Renal pelvis (tissue), 4 donors: Measurements from ENCODE around the gene MAST4. TPM values are rescaled to one million over a fixed set of nuclear protein-coding genes. Genes with fewer than 3 reads are reported as not detected.
"Not testable (repeated sequence)": the region's sequence is repeated elsewhere in the genome, so short reads cannot be mapped to it uniquely, and the experiment has no call there.

Experiments
- DNase-seq: peaks from one replicate; pipeline ENCODE4 v3.0.0-alpha.2; 2013
- polyA plus RNA-seq, 3 donors: library from polyadenylated mRNA; unstranded; fragments of 120-200 nt; gene quantifications; one replicate each; pipeline ENCODE4 v1.2.1, GENCODE V29; 2013; ENCODE audit not compliant: insufficient read length in 3 of 3

The MAST4 gene
- polyA plus RNA-seq, 3 donors, result 14.8 to 20.3 (median 19.0) TPM

- DNase-seq, result no peak
Measured at GRCh38 chr5:66742083-66742895, 146.1 kb downstream of the MAST4 start.

- DNase-seq, result no peak
Measured at GRCh38 chr5:66742896-66743247, 146.7 kb downstream of the MAST4 start.

- no peak for DNase-seq
Measured at GRCh38 chr5:66743344-66743743, 147.2 kb downstream of the MAST4 start.

GRCh38 chr5:66744040-66744439 lies 147.8 kb downstream of the MAST4 start:
- no peak for DNase-seq

- no peak for DNase-seq
Measured at GRCh38 chr5:66745297-66745696, 149.1 kb downstream of the MAST4 start.

- no peak for DNase-seq
Measured at GRCh38 chr5:66747607-66748006, 151.4 kb downstream of the MAST4 start.

- DNase-seq, result not testable (repeated sequence)
Measured at GRCh38 chr5:66752668-66753067, 156.5 kb downstream of the MAST4 start.

- DNase-seq, result peak; percentile 61
Measured at GRCh38 chr5:66757219-66757833, 161.1 kb downstream of the MAST4 start.

- DNase-seq, result no peak
Measured at GRCh38 chr5:66757834-66758371, 161.7 kb downstream of the MAST4 start.

- no peak for DNase-seq
Measured at GRCh38 chr5:66769030-66769733, 173.0 kb downstream of the MAST4 start.

GRCh38 chr5:66769839-66770617 lies 173.8 kb downstream of the MAST4 start:
- no peak for DNase-seq

GRCh38 chr5:66777868-66778267 lies 181.7 kb downstream of the MAST4 start:
- no peak for DNase-seq

- DNase-seq, result no peak
Measured at GRCh38 chr5:66779528-66779927, 183.3 kb downstream of the MAST4 start.

- no peak for DNase-seq
Measured at GRCh38 chr5:66788556-66788955, 192.4 kb downstream of the MAST4 start.

- DNase-seq, result no peak
Measured at GRCh38 chr5:66789434-66789833, 193.2 kb downstream of the MAST4 start.

GRCh38 chr5:66793049-66793448 lies 196.9 kb downstream of the MAST4 start:
- no peak for DNase-seq

- DNase-seq, result no peak
Measured at GRCh38 chr5:66795682-66796081, 199.5 kb downstream of the MAST4 start.

- no peak for DNase-seq
Measured at GRCh38 chr5:66796305-66797292, 200.4 kb downstream of the MAST4 start.

GRCh38 chr5:66802941-66803340 lies 206.7 kb downstream of the MAST4 start:
- DNase-seq, result no peak
